ENCODE measurements around the gene ICA1.
"Not testable (repeated sequence)": the region's sequence is repeated elsewhere in the genome, so short reads cannot be mapped to it uniquely, and the experiment has no call there.

Gene ICA1

GRCh38 chr7:8261711-8262695 lies at the start of gene ICA1:
Gene ICA1, minus strand, starts transcription at chr7:8262167. Its CDS starts 26,241 bp downstream, at chr7:8235926.
- no peak for TF ChIP-seq JUND (IDR thresholded peaks at IDR 0.05; ENCODE audit: low read depth)
- DNase-seq (ENCODE audit: low read depth in 1 of 2, low spot score in 1 of 2) = peak; percentile 80 to 91
- in situ Hi-C loops (cut with HindIII; ENCODE audit: low pct_unique_long_range_greater_than_20kb, low sequenced_read_pairs) = no loop called here

GRCh38 chr7:8310876-8311275 lies 48.9 kb upstream of the ICA1 start:
- DNase-seq (ENCODE audit: low read depth in 1 of 2, low spot score in 1 of 2) = no peak
- TF ChIP-seq JUND (IDR thresholded peaks at IDR 0.05; ENCODE audit: low read depth) = no peak
- in situ Hi-C loops (cut with HindIII; ENCODE audit: low pct_unique_long_range_greater_than_20kb, low sequenced_read_pairs) = no loop called here

- TF ChIP-seq JUND (IDR thresholded peaks at IDR 0.05; ENCODE audit: low read depth) = no peak
- no peak for DNase-seq (ENCODE audit: low read depth in 1 of 2, low spot score in 1 of 2)
- in situ Hi-C loops (cut with HindIII; ENCODE audit: low pct_unique_long_range_greater_than_20kb, low sequenced_read_pairs) = no loop called here
Observed at GRCh38 chr7:8305625-8306388, 43.8 kb upstream of the ICA1 start.

- in situ Hi-C loops (cut with HindIII; ENCODE audit: low pct_unique_long_range_greater_than_20kb, low sequenced_read_pairs) = no loop called here
- no peak for TF ChIP-seq JUND (IDR thresholded peaks at IDR 0.05; ENCODE audit: low read depth)
Observed at GRCh38 chr7:8305104-8305503, 43.1 kb upstream of the ICA1 start.

GRCh38 chr7:8303904-8304528 lies 42.0 kb upstream of the ICA1 start:
- in situ Hi-C loops (cut with HindIII; ENCODE audit: low pct_unique_long_range_greater_than_20kb, low sequenced_read_pairs) = no loop called here
- no peak for TF ChIP-seq JUND (IDR thresholded peaks at IDR 0.05; ENCODE audit: low read depth)
- DNase-seq (ENCODE audit: low read depth in 1 of 2, low spot score in 1 of 2) = no peak

More at GRCh38 chr7:8305104-8305503, 43.1 kb upstream of the ICA1 start:
- no peak for DNase-seq (ENCODE audit: low read depth in 1 of 2, low spot score in 1 of 2)

GRCh38 chr7:8297023-8297422 lies 35.1 kb upstream of the ICA1 start:
- in situ Hi-C loops (cut with HindIII; ENCODE audit: low pct_unique_long_range_greater_than_20kb, low sequenced_read_pairs); DNase-seq (ENCODE audit: low read depth in 1 of 2, low spot score in 1 of 2): not testable (repeated sequence)

- TF ChIP-seq JUND (IDR thresholded peaks at IDR 0.05; ENCODE audit: low read depth) = no peak
- in situ Hi-C loops (cut with HindIII; ENCODE audit: low pct_unique_long_range_greater_than_20kb, low sequenced_read_pairs) = no loop called here
- no peak for DNase-seq (ENCODE audit: low read depth in 1 of 2, low spot score in 1 of 2)
Observed at GRCh38 chr7:8296362-8296659, 34.3 kb upstream of the ICA1 start.

- in situ Hi-C loops (cut with HindIII; ENCODE audit: low pct_unique_long_range_greater_than_20kb, low sequenced_read_pairs) = no loop called here
- TF ChIP-seq JUND (IDR thresholded peaks at IDR 0.05; ENCODE audit: low read depth) = no peak
Observed at GRCh38 chr7:8295638-8296361, 33.8 kb upstream of the ICA1 start.

GRCh38 chr7:8291397-8292141 lies 29.6 kb upstream of the ICA1 start:
- no peak for TF ChIP-seq JUND (IDR thresholded peaks at IDR 0.05; ENCODE audit: low read depth)
- DNase-seq (ENCODE audit: low read depth in 1 of 2, low spot score in 1 of 2) = no peak
- in situ Hi-C loops (cut with HindIII; ENCODE audit: low pct_unique_long_range_greater_than_20kb, low sequenced_read_pairs) = no loop called here

More at GRCh38 chr7:8295638-8296361, 33.8 kb upstream of the ICA1 start:
- DNase-seq (ENCODE audit: low read depth in 1 of 2, low spot score in 1 of 2) = peak; percentile 78 to 94

- DNase-seq (ENCODE audit: low read depth in 1 of 2, low spot score in 1 of 2) = peak in 1 of 2 experiments; percentile 77
- peak; percentile 77 for TF ChIP-seq JUND (IDR thresholded peaks at IDR 0.05; ENCODE audit: low read depth)
- in situ Hi-C loops (cut with HindIII; ENCODE audit: low pct_unique_long_range_greater_than_20kb, low sequenced_read_pairs) = no loop called here
Observed at GRCh38 chr7:8290645-8291308, 28.8 kb upstream of the ICA1 start.

GRCh38 chr7:8286118-8286517 lies 24.2 kb upstream of the ICA1 start:
- in situ Hi-C loops (cut with HindIII; ENCODE audit: low pct_unique_long_range_greater_than_20kb, low sequenced_read_pairs) = no loop called here
- no peak for TF ChIP-seq JUND (IDR thresholded peaks at IDR 0.05; ENCODE audit: low read depth)
- no peak for DNase-seq (ENCODE audit: low read depth in 1 of 2, low spot score in 1 of 2)
